Hematopoietic multipotent progenitor cell treated with erythropoietin and hydrocortisone succinate and interleukin-3 and kit ligand, for 17 days (in vitro differentiated cells): Measurements from ENCODE around the gene LEP.

Experiments
- DNase-seq: peaks from one replicate; pipeline ENCODE4 v3.0.0-alpha.2; 2015; ENCODE audit warnings: low spot score

The LEP gene

GRCh38 chr7:128240696-128241386 is at the start of gene LEP:
TSS of gene LEP (plus strand) at chr7:128241278. CDS start at chr7:128252019, 10,741 bp downstream.
- no peak for DNase-seq

DNA sequence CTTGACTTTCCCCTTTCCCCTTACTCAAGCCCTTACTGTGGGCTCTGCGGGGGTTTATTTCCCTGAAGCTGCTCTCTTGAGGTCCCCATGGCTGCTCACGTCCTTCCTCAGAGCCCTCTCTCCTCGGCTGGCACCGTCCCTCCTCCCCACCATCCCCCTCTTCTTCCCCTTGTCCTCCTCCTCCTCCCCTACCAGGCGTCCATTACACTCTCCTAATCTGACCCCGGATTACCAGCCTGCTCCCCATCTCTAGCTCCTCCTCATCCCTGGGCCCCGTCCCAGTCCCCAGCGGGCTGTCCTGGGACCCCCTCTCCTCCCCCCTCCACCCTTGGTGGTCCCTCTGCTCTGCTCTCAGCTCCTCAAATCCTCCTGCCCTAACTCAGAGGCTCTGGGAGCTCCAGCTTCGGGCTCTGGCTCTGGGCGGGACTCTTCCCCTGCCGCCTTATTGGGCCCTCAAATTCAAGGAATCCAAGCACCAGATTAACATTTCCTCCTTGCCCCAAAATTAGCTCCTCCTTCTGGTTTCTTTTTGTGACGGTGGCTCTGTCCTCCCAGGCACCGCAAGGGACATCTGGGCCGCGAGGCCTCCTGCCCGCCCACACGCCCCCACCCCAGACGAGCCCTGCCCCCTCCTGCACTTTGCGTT is 48.5 kb upstream of the LEP start:
- no peak for DNase-seq

DNA sequence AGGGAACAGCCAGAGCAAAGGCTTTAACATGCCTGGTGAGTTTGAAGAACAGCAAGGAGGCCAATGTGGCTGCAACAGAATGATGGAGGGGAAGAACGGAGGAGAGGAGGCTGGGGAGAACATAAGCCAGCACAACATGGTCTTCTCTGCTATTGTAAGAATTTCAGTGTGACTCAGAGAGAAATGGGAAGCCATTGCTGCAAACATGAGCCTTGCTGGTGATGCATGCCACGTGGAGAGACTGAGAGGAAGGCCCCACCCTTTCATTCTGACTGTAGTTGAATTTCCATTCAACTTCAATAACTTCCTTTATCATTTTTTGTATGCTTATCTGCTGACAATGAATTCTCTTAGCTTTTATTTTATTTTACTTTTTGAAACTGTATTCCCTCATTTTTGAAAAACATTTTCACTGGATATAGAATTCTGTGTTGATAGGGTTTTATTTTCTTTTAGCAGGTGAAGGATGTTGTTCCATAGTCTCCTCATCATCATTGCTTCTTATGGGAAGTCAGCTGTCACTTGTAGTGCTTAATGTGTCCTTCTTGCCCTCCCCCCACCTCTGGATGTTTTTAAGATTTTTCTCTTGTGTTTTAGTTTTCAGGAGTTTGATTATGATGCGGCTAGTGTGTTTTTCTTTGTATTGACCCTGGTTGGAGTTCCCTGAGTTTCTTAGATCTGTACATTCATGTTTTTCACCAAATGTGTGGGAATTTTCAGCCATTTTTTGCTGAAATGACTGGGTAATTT is 46.4 kb upstream of the LEP start:
- DNase-seq, result no peak

DNA sequence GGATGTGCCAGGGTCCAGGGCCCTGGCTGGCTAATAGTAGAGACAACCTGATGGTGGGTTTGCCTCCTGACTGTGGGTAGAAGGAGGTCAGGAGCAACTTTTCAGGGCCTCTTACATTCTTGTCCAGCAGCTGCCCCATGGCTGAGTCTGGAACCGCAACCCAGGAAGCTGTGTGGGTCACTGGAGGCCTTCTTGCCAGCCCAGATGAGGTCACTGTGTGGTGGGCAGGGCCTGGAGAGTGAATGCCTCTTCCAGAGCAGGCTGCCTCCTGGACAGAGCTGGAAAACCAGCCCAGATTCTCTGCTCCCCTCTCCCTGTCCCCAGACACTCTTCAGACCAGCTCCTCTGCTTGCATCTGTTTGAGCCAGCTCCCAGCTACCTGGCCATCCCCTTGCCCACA is 43.5 kb upstream of the LEP start:
- no peak for DNase-seq

DNA sequence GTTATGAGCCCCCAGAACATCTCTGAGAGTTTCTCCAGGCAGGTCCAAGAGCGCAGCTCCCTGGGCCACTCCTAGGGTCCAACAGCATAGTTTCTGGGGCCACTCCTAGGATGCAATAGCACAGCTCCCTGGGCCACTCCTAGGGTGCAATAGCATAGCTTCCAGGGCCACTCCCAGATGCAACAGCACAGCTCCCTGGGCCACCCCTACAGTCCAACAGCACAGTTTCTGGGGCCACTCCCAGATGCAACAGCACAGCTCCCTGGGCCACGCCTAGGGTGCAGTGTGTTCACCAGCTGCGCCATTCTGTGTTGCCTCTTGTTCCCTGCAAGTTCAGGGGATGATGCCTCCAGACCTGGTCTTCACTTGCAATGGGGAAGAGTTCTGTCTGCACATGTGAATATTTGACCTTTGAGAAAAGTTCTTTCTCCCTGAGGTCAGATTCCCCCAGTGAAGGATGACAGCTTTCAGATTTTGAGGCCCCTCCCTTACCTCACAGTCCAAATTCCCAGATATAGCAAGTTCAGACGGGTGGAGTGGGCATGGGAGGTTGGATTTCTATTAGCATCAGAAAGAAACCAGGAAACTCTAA is 43.0 kb upstream of the LEP start:
- no peak for DNase-seq

GRCh38 chr7:128200376-128200775 is 40.7 kb upstream of the LEP start:
- DNase-seq, result no peak

- no peak for DNase-seq
These were observed 39.9 kb upstream of the LEP start for GRCh38 chr7:128201067-128201689.

DNA sequence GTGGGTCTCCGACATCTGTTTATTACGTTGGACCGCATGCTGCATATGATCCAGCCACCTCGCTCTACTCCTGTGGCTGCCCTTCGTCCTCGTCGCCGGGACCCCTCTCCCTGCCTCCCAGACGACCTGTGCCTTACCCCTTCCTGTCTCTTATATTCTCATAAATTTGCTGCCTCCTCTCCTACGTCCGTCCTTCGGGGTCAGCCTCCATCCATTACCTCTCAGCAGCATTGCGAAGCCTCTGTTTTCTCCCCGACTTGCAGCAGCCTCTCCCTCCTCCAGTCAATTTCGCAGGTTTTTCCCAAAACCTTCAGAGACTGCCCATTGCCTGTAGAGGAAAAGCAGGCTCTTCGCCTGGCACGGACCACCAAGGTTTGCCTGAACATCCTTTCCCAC is 39.4 kb upstream of the LEP start:
- DNase-seq, result no peak

DNA sequence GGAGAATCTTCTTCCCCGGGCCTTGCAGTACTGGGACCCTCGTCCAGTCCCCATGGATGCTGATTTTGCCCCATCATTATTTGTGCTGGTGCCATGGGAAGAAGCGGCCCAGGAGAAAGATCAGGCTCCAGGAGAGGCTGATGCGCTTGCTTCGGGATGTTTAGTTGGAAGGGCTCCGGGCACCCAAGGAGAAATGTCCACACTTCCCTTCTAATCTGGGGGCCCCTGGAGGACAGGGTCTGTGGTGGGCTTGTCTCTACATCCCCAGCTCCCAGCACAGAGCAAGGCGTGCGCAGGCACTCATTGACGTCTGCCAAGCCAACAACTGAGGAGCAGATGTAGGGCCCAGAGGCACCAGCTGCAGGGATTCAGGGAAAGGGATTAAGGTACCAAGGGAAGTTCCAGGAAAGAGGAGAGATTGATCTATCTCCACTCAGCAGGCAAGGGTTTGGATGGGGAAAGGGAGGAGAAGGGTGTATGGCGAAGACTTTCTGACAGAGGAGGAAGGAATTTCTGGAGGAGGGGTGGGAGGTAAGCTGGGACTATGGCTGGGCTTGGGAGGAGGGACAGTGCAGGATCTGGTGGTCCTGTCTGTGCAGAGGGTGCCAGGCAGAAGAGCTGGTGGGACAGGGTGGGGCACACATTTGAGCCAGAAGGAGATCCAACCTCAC is 38.7 kb upstream of the LEP start:
- DNase-seq, result no peak

- no peak for DNase-seq
These were observed 38.0 kb upstream of the LEP start for GRCh38 chr7:128203047-128203491.

- no peak for DNase-seq
These were observed 37.3 kb upstream of the LEP start for GRCh38 chr7:128203710-128204214.

DNA sequence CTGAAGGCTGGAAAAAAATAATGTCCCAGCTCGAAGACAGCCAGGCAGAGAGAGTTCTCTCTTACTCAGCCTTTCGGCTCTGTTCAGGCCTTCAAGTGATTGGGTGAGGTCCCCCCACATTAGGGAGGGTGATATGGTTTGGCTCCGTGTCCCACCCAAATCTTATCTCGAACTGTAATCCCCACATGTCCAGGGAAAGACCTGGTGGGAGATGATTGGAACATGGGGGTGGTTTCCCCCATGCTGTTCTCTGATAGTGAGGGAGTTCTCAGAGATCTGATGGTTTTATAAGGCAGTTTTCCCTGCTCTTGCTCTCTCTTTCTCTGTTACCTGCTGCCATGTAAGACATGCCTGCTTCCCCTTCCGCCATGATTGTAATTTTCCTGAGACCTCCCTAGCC is 36.6 kb upstream of the LEP start:
- no peak for DNase-seq

GRCh38 chr7:128205068-128205467 is 36.0 kb upstream of the LEP start:
- DNase-seq, result no peak

DNA sequence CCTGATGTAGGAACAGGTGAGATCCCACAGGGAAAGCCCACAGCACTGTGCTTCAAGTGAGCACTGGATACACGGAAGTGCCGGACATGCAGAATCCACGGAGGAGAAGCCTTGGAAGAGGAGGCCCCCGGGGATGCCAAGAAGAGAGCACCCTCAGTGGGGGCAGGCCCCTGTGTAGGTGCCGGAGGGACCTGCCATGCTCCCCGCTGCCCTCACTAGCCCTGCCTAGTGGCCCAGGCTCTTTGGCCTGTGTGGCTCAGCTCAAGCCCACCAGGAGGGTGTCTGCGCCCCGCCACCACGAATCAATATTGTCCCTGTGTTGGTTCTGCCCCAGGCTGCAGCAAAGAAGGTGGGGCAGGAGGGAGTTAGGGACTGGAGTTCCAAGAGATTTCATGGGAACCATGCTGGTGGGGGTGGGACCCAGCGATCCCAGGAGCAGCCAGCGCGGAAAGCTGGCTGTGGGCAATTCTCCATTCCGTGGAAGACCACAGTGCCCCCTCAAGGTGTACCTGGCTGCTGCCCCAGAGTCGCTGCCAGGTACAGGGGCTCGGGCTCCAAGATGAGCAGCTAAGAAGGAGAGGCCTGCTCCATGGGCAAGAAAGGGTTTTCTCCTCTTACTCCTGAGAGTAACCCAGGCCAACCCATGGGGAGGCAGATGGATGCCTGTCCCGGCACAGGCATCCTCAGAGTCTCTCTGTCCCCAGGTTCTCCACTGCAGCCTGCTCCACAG is 34.9 kb upstream of the LEP start:
- no peak for DNase-seq

- DNase-seq, result no peak
These were observed 34.2 kb upstream of the LEP start for GRCh38 chr7:128206747-128207500.

DNA sequence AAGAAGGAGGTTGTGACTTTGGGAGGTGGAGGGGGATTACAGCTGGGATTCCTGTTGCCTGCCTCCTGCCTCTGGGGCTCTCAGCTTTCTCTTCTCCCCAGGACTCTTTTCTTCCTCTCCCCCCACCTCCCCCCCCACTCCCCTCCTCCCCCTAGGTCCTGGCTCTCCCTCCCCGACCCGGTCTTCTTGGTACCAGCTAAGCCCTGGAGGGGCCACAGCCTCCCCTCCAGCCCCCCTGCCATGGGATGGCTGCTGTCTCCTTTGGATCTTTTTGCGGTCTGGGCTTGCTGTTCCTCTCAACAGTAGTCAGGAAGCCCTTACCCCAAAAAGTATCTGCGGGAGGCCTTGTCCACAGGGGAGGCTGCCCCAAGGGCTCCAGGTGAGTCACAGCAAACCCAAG is 33.5 kb upstream of the LEP start:
- DNase-seq, result no peak

DNA sequence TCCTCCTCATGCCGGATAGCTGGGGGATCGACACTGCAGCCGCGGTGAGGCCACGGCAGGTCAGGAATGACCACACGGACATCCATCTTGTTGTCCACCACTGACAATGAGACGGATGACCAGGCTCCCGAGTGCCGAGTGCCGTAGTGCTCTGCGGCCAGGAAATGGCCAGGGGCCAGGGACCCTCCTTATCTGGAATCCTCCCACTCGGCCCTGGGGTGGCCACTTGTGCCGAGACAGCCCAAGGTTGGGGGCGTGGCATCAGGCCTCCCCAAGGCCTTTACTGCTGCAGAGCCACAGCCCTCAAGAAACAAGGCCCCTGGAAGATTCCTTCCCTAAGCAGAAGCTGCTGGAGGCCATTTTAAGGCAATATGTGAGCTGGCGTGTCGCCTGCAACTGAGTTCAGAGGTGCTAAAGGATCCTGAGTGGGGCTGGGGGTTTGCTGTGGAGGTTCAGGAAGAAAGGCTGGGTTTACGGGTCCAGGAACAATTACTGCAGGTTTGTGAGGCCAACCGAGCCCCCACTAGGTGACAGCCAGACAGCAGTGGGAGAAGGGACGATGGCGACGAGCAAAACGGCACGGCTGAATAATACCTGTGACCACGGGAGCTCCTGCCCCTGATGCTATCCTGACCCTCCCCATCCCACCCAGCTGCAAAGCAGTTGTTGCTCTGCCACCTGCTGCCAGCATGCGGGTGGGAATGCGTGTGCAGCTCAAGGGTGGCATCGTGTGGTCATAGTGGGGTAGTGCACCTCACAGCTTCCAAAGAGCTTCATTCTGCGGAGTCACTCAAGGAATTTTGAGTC is 31.6 kb upstream of the LEP start:
- peak; percentile 70 for DNase-seq

- no peak for DNase-seq
These were observed 31.1 kb upstream of the LEP start for GRCh38 chr7:128210036-128210347.
